ENCODE data around the gene GORAB.

- TF ChIP-seq, protein P1, sequence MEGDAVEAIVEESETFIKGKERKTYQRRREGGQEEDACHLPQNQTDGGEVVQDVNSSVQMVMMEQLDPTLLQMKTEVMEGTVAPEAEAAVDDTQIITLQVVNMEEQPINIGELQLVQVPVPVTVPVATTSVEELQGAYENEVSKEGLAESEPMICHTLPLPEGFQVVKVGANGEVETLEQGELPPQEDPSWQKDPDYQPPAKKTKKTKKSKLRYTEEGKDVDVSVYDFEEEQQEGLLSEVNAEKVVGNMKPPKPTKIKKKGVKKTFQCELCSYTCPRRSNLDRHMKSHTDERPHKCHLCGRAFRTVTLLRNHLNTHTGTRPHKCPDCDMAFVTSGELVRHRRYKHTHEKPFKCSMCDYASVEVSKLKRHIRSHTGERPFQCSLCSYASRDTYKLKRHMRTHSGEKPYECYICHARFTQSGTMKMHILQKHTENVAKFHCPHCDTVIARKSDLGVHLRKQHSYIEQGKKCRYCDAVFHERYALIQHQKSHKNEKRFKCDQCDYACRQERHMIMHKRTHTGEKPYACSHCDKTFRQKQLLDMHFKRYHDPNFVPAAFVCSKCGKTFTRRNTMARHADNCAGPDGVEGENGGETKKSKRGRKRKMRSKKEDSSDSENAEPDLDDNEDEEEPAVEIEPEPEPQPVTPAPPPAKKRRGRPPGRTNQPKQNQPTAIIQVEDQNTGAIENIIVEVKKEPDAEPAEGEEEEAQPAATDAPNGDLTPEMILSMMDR (IDR thresholded peaks at IDR 0.05): no peak
- TF ChIP-seq EP300 (IDR thresholded peaks at IDR 0.05): no peak
Measured at GRCh38 chr1:170558731-170559130, 26.8 kb downstream of the GORAB start.
